ENCODE measurements around the gene CRYL1. TPM values are rescaled to one million over a fixed set of nuclear protein-coding genes. Genes with fewer than 3 reads are reported as not detected.

Gene CRYL1
- polyA plus RNA-seq, 2 of the 4 experiments (the other 2 are of a cell fraction): 4.1 to 17.4 TPM

- TF ChIP-seq FOSL2 (IDR thresholded peaks at IDR 0.05): no peak
- no peak for TF ChIP-seq FOSL2 (CRISPR knock-in tag; IDR thresholded peaks at IDR 0.05)
- no peak for TF ChIP-seq RNF2 (IDR thresholded peaks at IDR 0.05; ENCODE audit: borderline replicate concordance, low read depth)
Measured at GRCh38 chr13:20456737-20457136, 68.9 kb downstream of the CRYL1 start (continued).

GRCh38 chr13:20451397-20451796, 74.3 kb downstream of the CRYL1 start:
- CTCF ChIA-PET: no interaction called here
- DNase-seq (ENCODE audit: low read depth in 1 of 2, low spot score in 1 of 2) (no peak), ATAC-seq (no peak)

GRCh38 chr13:20448470-20448869, 77.2 kb downstream of the CRYL1 start:
- CTCF ChIA-PET: interaction anchor here (0.6 kb wide), 1 partner anchor 289 kb away, joined by 3 read pairs; no protein-coding TSS in a partner anchor
- WGBS (ENCODE audit: missing lambda C conversion rate): 4% methylated on average over 1 of the region's 1 CpG
- POLR2A ChIA-PET: no interaction called here
- TF ChIP-seq GATA3 (IDR thresholded peaks at IDR 0.05; ENCODE audit: borderline replicate concordance): no peak
- TF ChIP-seq FOXS1 (CRISPR knock-in tag; IDR thresholded peaks at IDR 0.05): no peak
- TF ChIP-seq EHMT2 (IDR thresholded peaks at IDR 0.05; ENCODE audit: low read depth): no peak
- no peak for TF ChIP-seq CBX2 (IDR thresholded peaks at IDR 0.05; ENCODE audit: borderline replicate concordance, low read depth)
- no peak for TF ChIP-seq ESRRA (IDR thresholded peaks at IDR 0.05; ENCODE audit: borderline replicate concordance, low read length)
- no peak for TF ChIP-seq MAZ (IDR thresholded peaks at IDR 0.05; ENCODE audit: borderline replicate concordance, low read depth, low read length)
- no peak for TF ChIP-seq RCOR1 (IDR thresholded peaks at IDR 0.05; ENCODE audit: low read depth, low read length)
- TF ChIP-seq MYC (IDR thresholded peaks at IDR 0.05; ENCODE audit: borderline replicate concordance, low read length): no peak
- Histone ChIP-seq H3K27ac (no peak overlapping the region), H3K4me2 (no peak overlapping the region), H3K4me3 (no peak overlapping the region), H3K4me1 (no peaks in the 10 kb centered on the region), H3K9me3 (peaks cover 19% of the 10 kb centered on the region; the same call in 1 of the 3 replicates)
- FAIRE-seq (no peak), ATAC-seq (no peak), DNase-seq (ENCODE audit: low read depth in 1 of 2, low spot score in 1 of 2) (no peak)

More at GRCh38 chr13:20451397-20451796, 74.3 kb downstream of the CRYL1 start:
- POLR2A ChIA-PET: no interaction called here
- FAIRE-seq: no peak
- Histone ChIP-seq H3K27ac (no peak overlapping the region), H3K4me1 (no peaks in the 10 kb centered on the region), H3K4me2 (no peak overlapping the region), H3K4me3 (no peak overlapping the region), H3K9me3 (peaks cover 13% of the 10 kb centered on the region; the same call in 1 of the 3 replicates)
- TF ChIP-seq ESRRA (IDR thresholded peaks at IDR 0.05; ENCODE audit: borderline replicate concordance, low read length) (no peak), REST (IDR thresholded peaks at IDR 0.05) (no peak), TP53 (CRISPR knock-in tag; IDR thresholded peaks at IDR 0.05) (no peak), RFX5 (IDR thresholded peaks at IDR 0.05) (no peak), NR3C1 (IDR thresholded peaks at IDR 0.05) (no peak), CEBPB (IDR thresholded peaks at IDR 0.05) (no peak), HOXB5 (CRISPR knock-in tag; IDR thresholded peaks at IDR 0.05) (no peak), FOXS1 (CRISPR knock-in tag; IDR thresholded peaks at IDR 0.05) (no peak), FOSB (CRISPR knock-in tag; IDR thresholded peaks at IDR 0.05) (no peak), HEYL (CRISPR knock-in tag; IDR thresholded peaks at IDR 0.05) (no peak), FOSL2 (IDR thresholded peaks at IDR 0.05) (no peak), FOSL2 (CRISPR knock-in tag; IDR thresholded peaks at IDR 0.05) (no peak), ZNF302 (CRISPR knock-in tag; IDR thresholded peaks at IDR 0.05) (no peak), HDAC2 (IDR thresholded peaks at IDR 0.05) (no peak)

- Histone ChIP-seq H3K27ac (no peak overlapping the region), H3K4me1 (no peaks in the 10 kb centered on the region), H3K4me3 (no peak overlapping the region), H3K9me3 (peaks cover 19% of the 10 kb centered on the region; the same call in 1 of the 3 replicates), H3K4me2 (no peak overlapping the region)
- TF ChIP-seq JUNB (IDR thresholded peaks at IDR 0.05) (no peak), MAZ (IDR thresholded peaks at IDR 0.05; ENCODE audit: borderline replicate concordance, low read depth, low read length) (no peak), GATA3 (IDR thresholded peaks at IDR 0.05; ENCODE audit: borderline replicate concordance) (no peak), MAX (IDR thresholded peaks at IDR 0.05) (no peak), CBX8 (IDR thresholded peaks at IDR 0.05) (no peak)
- ATAC-seq (no peak), DNase-seq (ENCODE audit: low read depth in 1 of 2, low spot score in 1 of 2) (no peak), FAIRE-seq (no peak)
- ChIA-PET CTCF (no interaction called here), POLR2A (no interaction called here)
Measured at GRCh38 chr13:20446900-20447299, 78.8 kb downstream of the CRYL1 start.
